HepG2 (cell line): ENCODE results near the gene ATP5MG. TPM values are rescaled to one million over a fixed set of nuclear protein-coding genes. Genes with fewer than 3 reads are reported as not detected.

ENCODE experiments used
- CC2D1A ChIP-seq: sonication (generic); formaldehyde crosslinking; IDR thresholded peaks from 2 replicates; pipeline ENCODE4 v1.8.1; 2023; ENCODE audit warnings: mild to moderate bottlenecking, missing genetic modification reagents
- GZF1 ChIP-seq: sonication (generic); formaldehyde crosslinking; IDR thresholded peaks from 2 replicates; pipeline ENCODE4 v1.5.1; 2020; ENCODE audit warnings: mild to moderate bottlenecking, missing genetic modification reagents
- HOXA7 ChIP-seq: sonication (generic); formaldehyde crosslinking; IDR thresholded peaks from 2 replicates; pipeline ENCODE4 v1.8.1; 2022; ENCODE audit warnings: mild to moderate bottlenecking, missing genetic modification reagents, moderate library complexity
- JUNB ChIP-seq: sonication (generic); formaldehyde crosslinking; IDR thresholded peaks from 2 replicates; pipeline ENCODE4 v1.8.0; 2022; ENCODE audit warnings: missing genetic modification reagents, mild to moderate bottlenecking, borderline replicate concordance
- MBNL3 ChIP-seq: fragments of 250-450 bp; sonication (Bioruptor Pico); conservative IDR thresholded peaks from 2 replicates; pipeline ENCODE4 v1.8.0; 2022; ENCODE audit warnings: mild to moderate bottlenecking, inconsistent platforms
- NBN ChIP-seq: fragments of 450-650 bp; conservative IDR thresholded peaks from 2 replicates; pipeline ENCODE4 v1.6.1; 2017
- NR2F6 ChIP-seq, 2 experiments: IDR thresholded peaks; 2 replicates each; pipeline ENCODE4 v1.6.1; 2016; ENCODE audit warnings: antibody characterized with exemption in 1 of 2, mild to moderate bottlenecking in 1 of 2
- PITX1 ChIP-seq: sonication (generic); formaldehyde crosslinking; IDR thresholded peaks from 2 replicates; pipeline ENCODE4 v1.5.1; 2020; ENCODE audit warnings: mild to moderate bottlenecking, missing genetic modification reagents
- RFX1 ChIP-seq: fragments of 450-650 bp; IDR thresholded peaks from 2 replicates; pipeline ENCODE4 v1.6.1; 2017
- SETDB1 ChIP-seq: sonication (generic); formaldehyde crosslinking; IDR thresholded peaks from 2 replicates; pipeline ENCODE4 v1.5.1; 2020; ENCODE audit warnings: missing genetic modification reagents, mild to moderate bottlenecking, borderline replicate concordance
- TBL1XR1 ChIP-seq: fragments of 150-350 bp; IDR thresholded peaks from 2 replicates; pipeline ENCODE4 v1.6.1; 2014; ENCODE audit warnings: borderline replicate concordance, low read length; ENCODE audit not compliant: partially characterized antibody
- TOPORS ChIP-seq: sonication (generic); formaldehyde crosslinking; IDR thresholded peaks from 2 replicates; pipeline ENCODE4 v1.8.0; 2023; ENCODE audit warnings: mild to moderate bottlenecking, missing genetic modification reagents
- ZNF296 ChIP-seq: sonication (generic); formaldehyde crosslinking; conservative IDR thresholded peaks from 2 replicates; pipeline ENCODE4 v1.5.0; 2020; ENCODE audit warnings: mild to moderate bottlenecking, missing genetic modification reagents
- ZNF331 ChIP-seq: sonication (generic); formaldehyde crosslinking; IDR thresholded peaks from 2 replicates; pipeline ENCODE4 v1.4.0; 2020; ENCODE audit warnings: missing genetic modification reagents
- ZNF678 ChIP-seq: sonication (generic); formaldehyde crosslinking; IDR thresholded peaks from 2 replicates; pipeline ENCODE4 v1.4.0; 2020; ENCODE audit warnings: mild to moderate bottlenecking, missing genetic modification reagents
- ZNF737 ChIP-seq: sonication (generic); formaldehyde crosslinking; IDR thresholded peaks from 2 replicates; pipeline ENCODE4 v1.5.0; 2020; ENCODE audit warnings: missing genetic modification reagents, mild to moderate bottlenecking, borderline replicate concordance
- ZNF747 ChIP-seq: sonication (generic); formaldehyde crosslinking; IDR thresholded peaks from 2 replicates; pipeline ENCODE4 v1.8.1; 2023; ENCODE audit warnings: missing genetic modification reagents, mild to moderate bottlenecking, borderline replicate concordance
- ZNF75D ChIP-seq: sonication (generic); formaldehyde crosslinking; IDR thresholded peaks from 2 replicates; pipeline ENCODE4 v1.8.1; 2023; ENCODE audit warnings: missing genetic modification reagents, mild to moderate bottlenecking, borderline replicate concordance
- ZNF775 ChIP-seq: sonication (generic); formaldehyde crosslinking; IDR thresholded peaks from 2 replicates; pipeline ENCODE4 v1.4.0; 2020; ENCODE audit warnings: missing genetic modification reagents, mild to moderate bottlenecking, moderate library complexity, borderline replicate concordance
- ZNF792 ChIP-seq: IDR thresholded peaks from 2 replicates; pipeline ENCODE4 v1.6.1; 2016
- polyA plus RNA-seq, 8 experiments: library from polyadenylated mRNA; depleted of rRNA in 3 of 8; stranded (reverse) in 7 of 8; unstranded in 1 of 8; fragments of >200 nt; fragmentation: Illumina TruSeq in 4 of 8; extraction: Trizol in 4 of 8; gene quantifications; 2 replicates each; pipeline versions ENCODE4 v1.2.1 to v1.2.3, GENCODE V29; 2011 to 2016; ENCODE audit warnings: low read depth in 4 of 8, missing spikeins in 1 of 8, mixed read lengths in 1 of 8; ENCODE audit not compliant: insufficient read depth in 1 of 8
- total RNA-seq, 5 experiments: library from RNA; depleted of rRNA; stranded (reverse); fragments of >200 nt; fragmentation: Illumina TruSeq; extraction: Trizol; gene quantifications; 2 replicates each; pipeline ENCODE4 v1.2.3, GENCODE V29; 2016; ENCODE audit warnings: low read depth in 1 of 5
- TF ChIP-seq, protein P1 (sequence below): sonication (generic); formaldehyde crosslinking; IDR thresholded peaks from 2 replicates; pipeline ENCODE4 v1.5.0; 2020; ENCODE audit warnings: missing genetic modification reagents
- TF ChIP-seq, protein P2 (sequence below): sonication (generic); formaldehyde crosslinking; conservative IDR thresholded peaks from 2 replicates; pipeline ENCODE4 v1.8.0; 2022; ENCODE audit warnings: mild to moderate bottlenecking, moderate library complexity, missing genetic modification reagents
- TF ChIP-seq, protein P3 (sequence below): sonication (generic); formaldehyde crosslinking; IDR thresholded peaks from 2 replicates; pipeline ENCODE4 v1.5.1; 2020; ENCODE audit warnings: missing genetic modification reagents, mild to moderate bottlenecking, borderline replicate concordance
- TF ChIP-seq, protein P4 (sequence below): sonication (generic); formaldehyde crosslinking; IDR thresholded peaks from 2 replicates; pipeline ENCODE4 v1.4.0; 2020; ENCODE audit warnings: mild to moderate bottlenecking, missing genetic modification reagents
- TF ChIP-seq, protein P5 (sequence below): IDR thresholded peaks from 2 replicates; pipeline ENCODE4 v1.6.1; 2016; ENCODE audit warnings: low read depth

Gene ATP5MG
- total and polyA plus RNA-seq, 2 of the 13 experiments (the other 11 are each of a cell fraction or from before 2014, with no cell fraction given) = 260 to 320 TPM

DNA sequence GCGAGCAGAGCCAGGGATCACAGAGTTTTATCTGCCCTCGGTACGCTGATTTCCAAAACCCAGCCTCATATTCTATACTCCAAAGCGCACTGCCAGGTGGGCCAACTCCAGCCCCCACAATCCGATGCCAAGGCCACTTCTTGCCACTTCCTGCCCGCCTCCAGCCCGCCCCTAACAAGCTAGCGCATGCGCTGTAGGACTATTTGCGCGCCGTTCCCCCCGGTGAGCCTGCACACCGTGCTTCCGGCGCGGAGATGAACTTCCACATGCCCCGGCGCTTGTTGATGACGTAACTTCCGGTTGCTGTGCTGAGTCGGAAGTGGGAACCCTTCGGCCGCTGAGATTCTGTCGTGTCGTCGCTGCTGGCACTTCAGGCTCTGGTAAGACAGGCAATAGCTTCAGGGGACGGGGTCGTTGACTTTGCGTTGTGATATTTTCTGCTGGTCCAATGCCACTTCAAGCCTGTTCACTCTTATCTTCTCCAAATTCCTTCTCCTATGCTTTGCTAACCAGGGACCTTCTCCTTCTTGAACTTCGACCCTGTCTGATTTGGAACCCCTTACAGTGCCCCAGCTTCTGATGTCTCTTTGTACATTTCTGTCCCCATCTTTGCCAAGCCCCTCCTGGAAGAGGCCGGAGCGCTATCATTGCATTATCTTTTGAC, 42.0 kb upstream of the ATP5MG start, which contains the start of gene UBE4A (continued):
- TF ChIP-seq TOPORS (peak; percentile 77), MBNL3 (no peak), HOXA7 (CRISPR knock-in tag) (no peak), ZNF747 (CRISPR knock-in tag) (no peak), NBN (no peak), ZNF75D (no peak), NR2F6 (IDR thresholded peaks at IDR 0.05) (peak; percentile 23; the same call in 1 of the 2 replicates), NR2F6 (CRISPR knock-in tag; IDR thresholded peaks at IDR 0.05) (peak; percentile 57; the same call in 1 of the 2 replicates), GZF1 (CRISPR knock-in tag) (no peak), ZNF775 (no peak), RFX1 (no peak), JUNB (CRISPR knock-in tag) (no peak), ZNF296 (no peak), ZNF737 (no peak; the same call in 1 of the 2 replicates), SETDB1 (no peak), PITX1 (CRISPR knock-in tag) (peak; percentile 72; the same call in 1 of the 2 replicates), ZNF792 (CRISPR knock-in tag) (0 out of 2 replicates have a peak, but pooled peaks have one; percentile 55), ZNF331 (CRISPR knock-in tag) (no peak), CC2D1A (no peak), ZNF678 (CRISPR knock-in tag) (no peak), TBL1XR1 (no peak)
- TF ChIP-seq, protein P1, sequence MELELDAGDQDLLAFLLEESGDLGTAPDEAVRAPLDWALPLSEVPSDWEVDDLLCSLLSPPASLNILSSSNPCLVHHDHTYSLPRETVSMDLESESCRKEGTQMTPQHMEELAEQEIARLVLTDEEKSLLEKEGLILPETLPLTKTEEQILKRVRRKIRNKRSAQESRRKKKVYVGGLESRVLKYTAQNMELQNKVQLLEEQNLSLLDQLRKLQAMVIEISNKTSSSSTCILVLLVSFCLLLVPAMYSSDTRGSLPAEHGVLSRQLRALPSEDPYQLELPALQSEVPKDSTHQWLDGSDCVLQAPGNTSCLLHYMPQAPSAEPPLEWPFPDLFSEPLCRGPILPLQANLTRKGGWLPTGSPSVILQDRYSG (CRISPR knock-in tag) = no peak
- TF ChIP-seq, protein P2, sequence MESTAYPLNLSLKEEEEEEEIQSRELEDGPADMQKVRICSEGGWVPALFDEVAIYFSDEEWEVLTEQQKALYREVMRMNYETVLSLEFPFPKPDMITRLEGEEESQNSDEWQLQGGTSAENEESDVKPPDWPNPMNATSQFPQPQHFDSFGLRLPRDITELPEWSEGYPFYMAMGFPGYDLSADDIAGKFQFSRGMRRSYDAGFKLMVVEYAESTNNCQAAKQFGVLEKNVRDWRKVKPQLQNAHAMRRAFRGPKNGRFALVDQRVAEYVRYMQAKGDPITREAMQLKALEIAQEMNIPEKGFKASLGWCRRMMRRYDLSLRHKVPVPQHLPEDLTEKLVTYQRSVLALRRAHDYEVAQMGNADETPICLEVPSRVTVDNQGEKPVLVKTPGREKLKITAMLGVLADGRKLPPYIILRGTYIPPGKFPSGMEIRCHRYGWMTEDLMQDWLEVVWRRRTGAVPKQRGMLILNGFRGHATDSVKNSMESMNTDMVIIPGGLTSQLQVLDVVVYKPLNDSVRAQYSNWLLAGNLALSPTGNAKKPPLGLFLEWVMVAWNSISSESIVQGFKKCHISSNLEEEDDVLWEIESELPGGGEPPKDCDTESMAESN (CRISPR knock-in tag) = no peak
- TF ChIP-seq, protein P3, sequence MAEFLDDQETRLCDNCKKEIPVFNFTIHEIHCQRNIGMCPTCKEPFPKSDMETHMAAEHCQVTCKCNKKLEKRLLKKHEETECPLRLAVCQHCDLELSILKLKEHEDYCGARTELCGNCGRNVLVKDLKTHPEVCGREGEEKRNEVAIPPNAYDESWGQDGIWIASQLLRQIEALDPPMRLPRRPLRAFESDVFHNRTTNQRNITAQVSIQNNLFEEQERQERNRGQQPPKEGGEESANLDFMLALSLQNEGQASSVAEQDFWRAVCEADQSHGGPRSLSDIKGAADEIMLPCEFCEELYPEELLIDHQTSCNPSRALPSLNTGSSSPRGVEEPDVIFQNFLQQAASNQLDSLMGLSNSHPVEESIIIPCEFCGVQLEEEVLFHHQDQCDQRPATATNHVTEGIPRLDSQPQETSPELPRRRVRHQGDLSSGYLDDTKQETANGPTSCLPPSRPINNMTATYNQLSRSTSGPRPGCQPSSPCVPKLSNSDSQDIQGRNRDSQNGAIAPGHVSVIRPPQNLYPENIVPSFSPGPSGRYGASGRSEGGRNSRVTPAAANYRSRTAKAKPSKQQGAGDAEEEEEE (CRISPR knock-in tag) = no peak
- TF ChIP-seq, protein P4, sequence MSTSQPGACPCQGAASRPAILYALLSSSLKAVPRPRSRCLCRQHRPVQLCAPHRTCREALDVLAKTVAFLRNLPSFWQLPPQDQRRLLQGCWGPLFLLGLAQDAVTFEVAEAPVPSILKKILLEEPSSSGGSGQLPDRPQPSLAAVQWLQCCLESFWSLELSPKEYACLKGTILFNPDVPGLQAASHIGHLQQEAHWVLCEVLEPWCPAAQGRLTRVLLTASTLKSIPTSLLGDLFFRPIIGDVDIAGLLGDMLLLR = no peak
- TF ChIP-seq, protein P5, sequence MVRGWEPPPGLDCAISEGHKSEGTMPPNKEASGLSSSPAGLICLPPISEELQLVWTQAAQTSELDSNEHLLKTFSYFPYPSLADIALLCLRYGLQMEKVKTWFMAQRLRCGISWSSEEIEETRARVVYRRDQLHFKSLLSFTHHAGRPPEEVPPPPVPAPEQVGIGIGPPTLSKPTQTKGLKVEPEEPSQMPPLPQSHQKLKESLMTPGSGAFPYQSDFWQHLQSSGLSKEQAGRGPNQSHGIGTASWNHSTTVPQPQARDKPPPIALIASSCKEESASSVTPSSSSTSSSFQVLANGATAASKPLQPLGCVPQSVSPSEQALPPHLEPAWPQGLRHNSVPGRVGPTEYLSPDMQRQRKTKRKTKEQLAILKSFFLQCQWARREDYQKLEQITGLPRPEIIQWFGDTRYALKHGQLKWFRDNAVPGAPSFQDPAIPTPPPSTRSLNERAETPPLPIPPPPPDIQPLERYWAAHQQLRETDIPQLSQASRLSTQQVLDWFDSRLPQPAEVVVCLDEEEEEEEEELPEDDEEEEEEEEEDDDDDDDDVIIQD (CRISPR knock-in tag) = peak; percentile 73
